IMR-90 (cell line): Measurements from ENCODE around the gene SLIT3.

Source experiments
- CEBPB ChIP-seq: IDR thresholded peaks from 2 replicates; pipeline ENCODE4 v1.6.1; 2012; ENCODE audit warnings: low read depth, low read length, improper control_type of control experiment
- FOS ChIP-seq: fragments of 150-350 bp; IDR thresholded peaks from 2 replicates; pipeline ENCODE4 v1.6.1; 2016; ENCODE audit warnings: low read depth, low read length
- MAFK ChIP-seq: IDR thresholded peaks from 2 replicates; pipeline ENCODE4 v1.6.1; 2012; ENCODE audit warnings: low read depth, low read length, improper control_type of control experiment
- MAZ ChIP-seq: IDR thresholded peaks from 2 replicates; pipeline ENCODE4 v1.6.1; 2012; ENCODE audit warnings: low read depth, mild to moderate bottlenecking, low read length, improper control_type of control experiment, moderate library complexity, borderline replicate concordance
- MXI1 ChIP-seq: IDR thresholded peaks from 2 replicates; pipeline ENCODE4 v1.6.1; 2012; ENCODE audit warnings: low read depth, mild to moderate bottlenecking, low read length, moderate library complexity, borderline replicate concordance
- NFE2L2 ChIP-seq: fragments of 150-350 bp; IDR thresholded peaks from 2 replicates; pipeline ENCODE4 v1.6.1; 2016; ENCODE audit warnings: low read depth, mild to moderate bottlenecking, low read length
- POLR2A ChIP-seq: IDR thresholded peaks from 2 replicates; pipeline ENCODE4 v1.6.1; 2012; ENCODE audit warnings: mild to moderate bottlenecking, low read depth, low read length
- RAD21 ChIP-seq: IDR thresholded peaks from 2 replicates; pipeline ENCODE4 v1.6.1; 2012; ENCODE audit warnings: low read length, improper control_type of control experiment
- RCOR1 ChIP-seq: IDR thresholded peaks from 2 replicates; pipeline ENCODE4 v1.6.1; 2012; ENCODE audit warnings: mild to moderate bottlenecking, low read length, improper control_type of control experiment; ENCODE audit not compliant: insufficient replicate concordance
- RFX5 ChIP-seq: IDR thresholded peaks from 2 replicates; pipeline ENCODE4 v1.8.0; 2012; ENCODE audit warnings: low read depth, mild to moderate bottlenecking, low read length, moderate library complexity
- SMC3 ChIP-seq: fragments of 150-350 bp; IDR thresholded peaks from 2 replicates; pipeline ENCODE4 v1.6.1; 2016; ENCODE audit warnings: low read depth, mild to moderate bottlenecking, antibody characterized with exemption, low read length, moderate library complexity
- USF2 ChIP-seq: fragments of 150-350 bp; IDR thresholded peaks from 2 replicates; pipeline ENCODE4 v1.6.1; 2017; ENCODE audit warnings: mild to moderate bottlenecking, antibody characterized with exemption, low read length, low read depth
- TF ChIP-seq, protein P1 (sequence below): conservative IDR thresholded peaks from 2 replicates; pipeline ENCODE4 v1.5.1; 2012; ENCODE audit warnings: mild to moderate bottlenecking, low read depth, low read length, improper control_type of control experiment
- TF ChIP-seq, protein P2 (sequence below): fragments of 150-350 bp; IDR thresholded peaks from 2 replicates; pipeline ENCODE4 v1.6.1; 2016; ENCODE audit warnings: low read depth, mild to moderate bottlenecking, low read length, moderate library complexity, borderline replicate concordance

GRCh38 chr5:168721966-168722365 lies 579.0 kb downstream of the SLIT3 start:
- TF ChIP-seq, protein P1, sequence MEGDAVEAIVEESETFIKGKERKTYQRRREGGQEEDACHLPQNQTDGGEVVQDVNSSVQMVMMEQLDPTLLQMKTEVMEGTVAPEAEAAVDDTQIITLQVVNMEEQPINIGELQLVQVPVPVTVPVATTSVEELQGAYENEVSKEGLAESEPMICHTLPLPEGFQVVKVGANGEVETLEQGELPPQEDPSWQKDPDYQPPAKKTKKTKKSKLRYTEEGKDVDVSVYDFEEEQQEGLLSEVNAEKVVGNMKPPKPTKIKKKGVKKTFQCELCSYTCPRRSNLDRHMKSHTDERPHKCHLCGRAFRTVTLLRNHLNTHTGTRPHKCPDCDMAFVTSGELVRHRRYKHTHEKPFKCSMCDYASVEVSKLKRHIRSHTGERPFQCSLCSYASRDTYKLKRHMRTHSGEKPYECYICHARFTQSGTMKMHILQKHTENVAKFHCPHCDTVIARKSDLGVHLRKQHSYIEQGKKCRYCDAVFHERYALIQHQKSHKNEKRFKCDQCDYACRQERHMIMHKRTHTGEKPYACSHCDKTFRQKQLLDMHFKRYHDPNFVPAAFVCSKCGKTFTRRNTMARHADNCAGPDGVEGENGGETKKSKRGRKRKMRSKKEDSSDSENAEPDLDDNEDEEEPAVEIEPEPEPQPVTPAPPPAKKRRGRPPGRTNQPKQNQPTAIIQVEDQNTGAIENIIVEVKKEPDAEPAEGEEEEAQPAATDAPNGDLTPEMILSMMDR, result no peak
- TF ChIP-seq POLR2A (no peak), SMC3 (no peak), CEBPB (no peak), RAD21 (no peak), MXI1 (no peak), MAZ (no peak), RCOR1 (no peak), NFE2L2 (no peak), RFX5 (no peak), FOS (no peak), MAFK (no peak), USF2 (no peak)
- TF ChIP-seq, protein P2, sequence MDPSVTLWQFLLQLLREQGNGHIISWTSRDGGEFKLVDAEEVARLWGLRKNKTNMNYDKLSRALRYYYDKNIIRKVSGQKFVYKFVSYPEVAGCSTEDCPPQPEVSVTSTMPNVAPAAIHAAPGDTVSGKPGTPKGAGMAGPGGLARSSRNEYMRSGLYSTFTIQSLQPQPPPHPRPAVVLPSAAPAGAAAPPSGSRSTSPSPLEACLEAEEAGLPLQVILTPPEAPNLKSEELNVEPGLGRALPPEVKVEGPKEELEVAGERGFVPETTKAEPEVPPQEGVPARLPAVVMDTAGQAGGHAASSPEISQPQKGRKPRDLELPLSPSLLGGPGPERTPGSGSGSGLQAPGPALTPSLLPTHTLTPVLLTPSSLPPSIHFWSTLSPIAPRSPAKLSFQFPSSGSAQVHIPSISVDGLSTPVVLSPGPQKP, result no peak
